Activated CD4-positive, CD25-positive, alpha-beta regulatory T cell treated with anti-CD3 and anti-CD28 coated beads, Interleukin-2, amount 50 U/mL, for 72 hours (primary cell): Measurements from ENCODE around the gene FITM1.

Experiments
- DNase-seq: peaks from one replicate; pipeline ENCODE4 v3.0.0; 2021

FITM1 gene

GRCh38 chr14:24162093-24162492 is 31.6 kb downstream of the FITM1 start:
- no peak for DNase-seq

DNA sequence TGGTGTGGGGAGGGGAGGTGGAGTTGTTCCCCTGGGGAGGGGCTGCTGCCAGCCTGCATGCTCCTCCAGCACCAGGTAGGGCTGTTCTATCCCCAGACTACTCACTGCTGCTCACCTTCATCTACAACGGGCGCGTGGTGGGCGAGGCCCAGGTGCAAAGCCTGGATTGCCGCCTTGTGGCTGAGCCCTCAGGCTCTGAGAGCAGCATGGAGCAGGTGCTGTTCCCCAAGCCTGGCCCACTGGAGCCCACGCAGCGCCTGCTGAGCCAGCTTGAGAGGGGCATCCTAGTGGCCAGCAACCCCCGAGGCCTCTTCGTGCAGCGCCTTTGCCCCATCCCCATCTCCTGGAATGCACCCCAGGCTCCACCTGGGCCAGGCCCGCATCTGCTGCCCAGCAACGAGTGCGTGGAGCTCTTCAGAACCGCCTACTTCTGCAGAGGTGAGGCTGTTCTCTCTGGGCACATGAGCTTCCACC is 34.1 kb downstream of the FITM1 start:
- no peak for DNase-seq

DNA sequence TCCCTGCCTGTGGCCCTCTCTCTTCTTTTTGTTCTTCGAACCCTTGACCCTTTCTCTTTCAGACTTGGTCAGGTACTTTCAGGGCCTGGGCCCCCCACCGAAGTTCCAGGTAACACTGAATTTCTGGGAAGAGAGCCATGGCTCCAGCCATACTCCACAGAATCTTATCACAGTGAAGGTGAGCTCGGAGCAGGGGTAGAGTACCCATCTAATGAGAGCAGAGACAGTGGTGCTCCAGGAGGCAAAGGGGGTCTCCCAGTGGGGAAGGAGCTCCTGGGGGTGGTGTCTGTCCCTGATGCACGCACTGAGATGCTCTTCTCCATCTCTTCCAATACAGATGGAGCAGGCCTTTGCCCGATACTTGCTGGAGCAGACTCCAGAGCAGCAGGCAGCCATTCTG is 35.3 kb downstream of the FITM1 start:
- no peak for DNase-seq

- no peak for DNase-seq
Measured at GRCh38 chr14:24167469-24168114, 37.1 kb downstream of the FITM1 start.

DNA sequence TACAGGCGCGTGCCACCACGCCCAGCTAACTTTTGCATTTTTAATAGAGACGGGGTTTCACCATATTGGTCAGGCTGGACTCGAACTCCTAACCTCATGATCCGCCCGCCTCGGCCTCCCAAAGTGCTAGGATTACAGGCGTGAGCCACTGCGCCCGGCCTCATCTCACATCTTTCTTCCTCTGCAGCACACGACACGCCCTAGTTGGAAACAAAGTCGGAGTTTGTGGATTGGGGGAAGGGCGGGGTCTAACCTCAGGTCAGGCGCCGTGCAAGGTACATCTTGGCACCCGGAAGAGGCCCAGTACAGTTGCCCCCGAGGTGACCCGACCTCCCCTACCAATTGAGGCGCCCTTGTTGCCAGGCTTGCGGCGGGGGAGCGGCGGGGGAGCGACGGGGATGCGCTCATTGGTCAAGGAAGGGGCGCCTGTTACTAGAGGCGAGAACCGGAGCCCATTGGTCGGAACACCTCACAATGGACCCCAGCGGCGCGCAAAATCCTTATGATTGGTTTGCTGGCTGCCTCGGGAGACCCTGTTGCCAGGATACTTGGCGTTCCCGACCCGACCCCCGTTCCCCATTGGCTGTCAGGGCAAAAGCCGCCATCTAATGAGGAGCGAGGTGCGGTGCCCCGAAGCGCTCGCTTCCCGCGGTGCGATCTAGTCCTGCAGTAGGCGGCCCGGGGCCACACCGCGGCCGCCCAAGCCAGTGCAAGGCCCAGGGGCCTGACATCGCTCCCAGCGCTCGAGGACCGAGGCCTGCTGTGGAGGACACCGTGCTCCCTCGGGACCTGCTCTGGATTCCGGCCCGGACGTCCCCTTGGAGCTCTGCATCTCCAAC is 41.2 kb downstream of the FITM1 start, which contains the start of gene REC8:
Gene REC8 (plus strand): TSS at position 659 of the 839 bp plus-strand sequence. CDS start 473 bp downstream, outside the sequence.
- peak; percentile 58 for DNase-seq

- DNase-seq: no peak
Measured at GRCh38 chr14:24172261-24172860, 41.9 kb downstream of the FITM1 start.

- no peak for DNase-seq
Measured at GRCh38 chr14:24172871-24173281, 42.4 kb downstream of the FITM1 start.

GRCh38 chr14:24176599-24176998 is 46.1 kb downstream of the FITM1 start:
- no peak for DNase-seq

DNA sequence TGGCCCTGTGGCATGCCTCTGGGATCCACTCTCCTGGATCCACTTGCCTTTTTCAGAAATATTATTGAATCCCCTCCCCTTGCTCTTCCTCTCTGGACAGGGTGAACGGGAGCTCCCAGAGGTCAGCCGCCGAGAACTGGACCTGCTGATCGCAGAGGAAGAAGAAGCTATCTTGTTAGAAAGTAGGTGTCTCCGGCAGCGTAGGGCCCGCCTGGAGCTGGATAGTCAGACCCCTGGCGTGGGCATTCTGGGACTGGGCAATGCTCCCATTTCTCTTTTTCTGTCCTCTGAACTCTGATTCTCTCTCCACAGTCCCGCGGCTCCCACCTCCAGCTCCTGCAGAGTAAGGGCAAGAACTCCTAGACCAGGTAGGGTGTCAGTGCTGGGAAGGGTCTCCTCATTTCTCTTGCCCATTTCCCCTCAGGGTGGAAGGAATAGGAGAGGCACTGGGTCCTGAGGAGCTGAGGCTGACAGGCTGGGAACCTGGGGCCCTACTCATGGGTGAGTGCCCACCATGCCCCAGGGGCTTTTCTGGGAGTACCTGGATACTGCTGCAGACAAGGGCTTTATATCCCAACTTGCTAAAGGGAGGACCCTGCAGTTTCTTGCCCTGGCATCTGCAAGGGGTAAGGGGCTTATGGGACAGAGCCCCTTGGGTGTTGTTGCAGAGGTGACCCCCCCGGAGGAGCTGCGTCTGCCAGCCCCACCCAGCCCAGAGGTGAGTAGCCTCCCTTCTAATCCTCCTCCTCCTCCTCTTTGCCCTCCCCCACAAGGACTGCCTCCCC is 46.8 kb downstream of the FITM1 start:
- DNase-seq: no peak

- DNase-seq: no peak
Measured at GRCh38 chr14:24177891-24178290, 47.4 kb downstream of the FITM1 start.

- DNase-seq: no peak
Measured at GRCh38 chr14:24178399-24179178, 48.1 kb downstream of the FITM1 start.

GRCh38 chr14:24179294-24179960 is 49.0 kb downstream of the FITM1 start:
- no peak for DNase-seq

GRCh38 chr14:24179961-24180796 is 49.7 kb downstream of the FITM1 start:
- no peak for DNase-seq

GRCh38 chr14:24181371-24182077 is 51.1 kb downstream of the FITM1 start:
- DNase-seq: no peak
